Naive B cell (primary cell): Measurements from ENCODE around the gene KLF13. TPM values are rescaled to one million over a fixed set of nuclear protein-coding genes. Genes with fewer than 3 reads are reported as not detected.
"Not testable (repeated sequence)": the region's sequence is repeated elsewhere in the genome, so short reads cannot be mapped to it uniquely, and the experiment has no call there.

ENCODE experiments used
- ATAC-seq, 2 donors: fragments of 150-1000 bp; cut with Tn5 transposase; 2 replicates each; pipeline ENCODE4 v1.10.0; 2021; ENCODE audit warnings: low read depth in 2 of 2, mild to moderate bottlenecking in 2 of 2, moderate library complexity in 2 of 2
- DNase-seq: peaks from one replicate; pipeline ENCODE4 v3.0.0; 2022
- H3K27ac Mint-ChIP-seq, 6 donors: one replicate each; pipeline ENCODE4 v1.8.0; 2020 to 2022; ENCODE audit warnings: mild to moderate bottlenecking in 6 of 6, mixed read lengths in 6 of 6, moderate library complexity in 5 of 6, inconsistent platforms in 2 of 6
- H3K27me3 Mint-ChIP-seq, 3 donors: one replicate each; pipeline ENCODE4 v1.8.0; 2021 to 2022; ENCODE audit warnings: mixed read lengths in 3 of 3, mild to moderate bottlenecking in 1 of 3
- H3K36me3 Mint-ChIP-seq, 2 donors: one replicate each; pipeline ENCODE4 v1.8.0; 2020 to 2022; ENCODE audit warnings: mixed read lengths in 2 of 2, inconsistent platforms in 1 of 2, mild to moderate bottlenecking in 1 of 2
- H3K4me1 Mint-ChIP-seq, 3 donors: one replicate each; pipeline ENCODE4 v1.8.0; 2020 to 2022; ENCODE audit warnings: mixed read lengths in 3 of 3, inconsistent platforms in 1 of 3, mild to moderate bottlenecking in 1 of 3, moderate library complexity in 1 of 3
- H3K4me3 Mint-ChIP-seq, 8 donors: one replicate each; pipeline ENCODE4 v1.8.0; 2020 to 2022; ENCODE audit warnings: mild to moderate bottlenecking in 8 of 8, mixed read lengths in 8 of 8, moderate library complexity in 8 of 8, inconsistent platforms in 2 of 8
- H3K9me3 Mint-ChIP-seq, 7 donors: one replicate each; pipeline ENCODE4 v1.8.0; 2020 to 2022; ENCODE audit warnings: mixed read lengths in 7 of 7, mild to moderate bottlenecking in 5 of 7, inconsistent platforms in 2 of 7, moderate library complexity in 1 of 7
- polyA plus RNA-seq, 6 donors: library from polyadenylated mRNA; unstranded; fragments of 300-500 nt; fragmentation: Illumina TruSeq; gene quantifications; one replicate each; pipeline ENCODE4 v1.2.3, GENCODE V29; 2021; ENCODE audit warnings: low read depth in 6 of 6

Gene KLF13
- polyA plus RNA-seq, 6 donors from 2014 or later, result 16.6 to 58.8 (median 40.0) TPM

DNA sequence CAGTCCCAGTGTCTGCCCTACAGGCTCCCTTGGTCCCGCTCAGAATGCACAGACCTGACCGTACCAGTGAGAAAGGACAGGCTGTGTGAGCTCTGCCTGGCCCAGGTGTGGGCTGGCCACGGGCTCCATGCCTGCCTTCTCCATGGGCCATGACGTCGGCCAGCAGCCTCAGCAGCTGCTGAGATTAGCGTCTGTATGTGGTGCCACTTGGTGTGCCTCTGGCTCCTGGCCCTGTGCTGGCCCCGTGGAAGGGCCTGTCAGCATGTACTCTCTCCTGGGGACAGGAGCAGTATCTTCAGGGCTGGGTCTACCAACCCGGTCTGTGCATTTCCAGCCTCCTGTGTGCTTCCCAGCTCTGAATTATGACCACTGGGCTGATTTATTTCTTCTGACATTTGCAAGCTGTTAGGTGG, 25.7 kb downstream of the KLF13 start:
- DNase-seq, result no peak
- no peaks in the 10 kb centered on the region for H3K27me3 Mint-ChIP-seq
- H3K27ac Mint-ChIP-seq, result peak overlapping the region; percentile 98 to 99 (median 99)
- H3K4me1 Mint-ChIP-seq, result peaks cover 76 to 99% (median 92%) of the 10 kb centered on the region in 3 donors
- ATAC-seq, result no peak
- H3K4me3 Mint-ChIP-seq, result peak overlapping the region; percentile 66 to 94 (median 87)
- H3K36me3 Mint-ChIP-seq, result peaks cover 0 to 8% of the 10 kb centered on the region in 2 donors
- H3K9me3 Mint-ChIP-seq, result no peaks in the 10 kb centered on the region

GRCh38 chr15:31352911-31353811, 26.5 kb downstream of the KLF13 start:
- H3K4me3 Mint-ChIP-seq, result peak overlapping the region; percentile 77 to 94 (median 88)
- H3K27me3 Mint-ChIP-seq, result no peaks in the 10 kb centered on the region
- H3K4me1 Mint-ChIP-seq, result peaks cover 76 to 99% (median 92%) of the 10 kb centered on the region in 3 donors
- H3K36me3 Mint-ChIP-seq, result peaks cover 0 to 8% of the 10 kb centered on the region in 2 donors
- H3K9me3 Mint-ChIP-seq, result no peaks in the 10 kb centered on the region
- DNase-seq, result peak; percentile 83
- peak; percentile 75 to 77 for ATAC-seq
- peak overlapping the region; percentile 98 to 99 (median 99) for H3K27ac Mint-ChIP-seq

DNA sequence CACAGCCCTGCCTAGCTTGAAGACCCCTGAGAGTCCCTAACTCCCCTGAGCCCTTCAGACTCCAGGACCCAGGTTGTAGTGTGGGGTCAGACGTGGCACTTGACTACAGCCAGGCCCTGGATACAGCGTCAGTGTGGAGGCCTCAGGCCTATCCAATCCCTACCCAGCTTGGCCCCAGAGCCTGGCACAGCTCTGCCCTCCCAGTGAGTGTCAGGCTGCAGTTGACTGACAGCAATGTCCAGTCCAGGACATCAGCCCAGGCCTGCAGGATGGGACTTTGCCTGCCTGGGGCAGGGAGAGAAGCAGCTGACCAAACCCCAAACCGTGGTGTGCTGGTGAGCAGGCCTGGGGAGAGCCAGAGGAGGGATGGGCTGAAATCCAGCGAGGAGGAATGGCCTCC, 27.3 kb downstream of the KLF13 start:
- no peaks in the 10 kb centered on the region for H3K9me3 Mint-ChIP-seq
- ATAC-seq (no peak), DNase-seq (no peak)
- peaks cover 0 to 8% of the 10 kb centered on the region in 2 donors for H3K36me3 Mint-ChIP-seq
- H3K27me3 Mint-ChIP-seq, result no peaks in the 10 kb centered on the region
- H3K4me1 Mint-ChIP-seq, result peaks cover 83 to 100% (median 96%) of the 10 kb centered on the region in 3 donors
- peak overlapping the region; percentile 98 to 99 (median 99) for H3K27ac Mint-ChIP-seq
- H3K4me3 Mint-ChIP-seq, result peak overlapping the region; percentile 77 to 94 (median 88)

DNA sequence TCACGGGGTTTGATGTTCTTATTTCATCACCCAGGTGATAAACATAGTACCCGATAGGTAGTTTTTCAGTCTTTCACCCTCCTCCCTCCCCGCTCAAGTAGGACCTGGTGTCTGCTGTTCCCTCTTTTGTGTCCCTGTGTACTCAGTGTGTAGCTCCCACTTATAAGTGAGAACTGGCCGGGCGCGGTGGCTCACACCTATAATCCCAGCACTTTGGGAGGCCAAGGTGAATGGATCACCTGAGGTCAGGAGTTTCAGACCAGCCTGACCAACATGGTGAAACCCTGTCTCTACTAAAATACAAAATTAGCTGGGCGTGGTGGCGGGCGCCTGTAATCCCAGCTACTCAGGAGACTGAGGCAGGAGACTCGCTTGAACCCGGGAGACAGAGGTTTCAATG, 29.5 kb downstream of the KLF13 start:
- Mint-ChIP-seq H3K27ac (peak overlapping the region; percentile 89 to 100 (median 98)), H3K4me1 (peaks cover 74 to 97% (median 89%) of the 10 kb centered on the region in 3 donors), H3K4me3 (peak overlapping the region in 7 of 8 donors; percentile 57 to 89 (median 84))
- not testable (repeated sequence) for H3K9me3 Mint-ChIP-seq, H3K36me3 Mint-ChIP-seq, H3K27me3 Mint-ChIP-seq, ATAC-seq, DNase-seq

DNA sequence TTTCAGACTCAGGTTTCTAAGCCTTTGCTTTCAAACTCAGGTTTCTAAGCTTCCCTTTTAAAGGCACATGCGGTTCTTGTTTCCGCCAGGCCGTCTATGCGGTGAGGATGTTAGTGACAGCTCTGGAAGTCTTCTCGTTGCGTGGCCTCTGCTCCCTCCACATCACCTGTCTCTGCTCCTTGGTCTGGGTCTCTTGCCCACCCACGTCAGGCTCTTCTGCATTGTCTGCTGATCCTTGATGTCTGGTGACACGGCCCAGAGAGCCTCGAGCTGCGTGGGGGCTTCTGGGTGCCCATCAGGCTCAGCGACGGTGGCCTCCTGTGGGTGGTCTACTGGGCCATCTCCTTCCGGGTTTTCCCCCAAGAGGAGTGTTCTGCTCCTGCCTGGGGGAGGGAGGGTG, 30.5 kb downstream of the KLF13 start:
- peak overlapping the region; percentile 96 to 100 (median 98) for H3K27ac Mint-ChIP-seq
- DNase-seq (peak; percentile 78), ATAC-seq (peak; percentile 23 to 28)
- peak overlapping the region; percentile 74 to 99 (median 85) for H3K4me3 Mint-ChIP-seq
- H3K9me3 Mint-ChIP-seq, result no peaks in the 10 kb centered on the region
- H3K27me3 Mint-ChIP-seq, result no peaks in the 10 kb centered on the region
- H3K36me3 Mint-ChIP-seq, result peaks cover 0 to 8% of the 10 kb centered on the region in 2 donors
- H3K4me1 Mint-ChIP-seq, result peaks cover 76 to 97% (median 89%) of the 10 kb centered on the region in 3 donors

DNA sequence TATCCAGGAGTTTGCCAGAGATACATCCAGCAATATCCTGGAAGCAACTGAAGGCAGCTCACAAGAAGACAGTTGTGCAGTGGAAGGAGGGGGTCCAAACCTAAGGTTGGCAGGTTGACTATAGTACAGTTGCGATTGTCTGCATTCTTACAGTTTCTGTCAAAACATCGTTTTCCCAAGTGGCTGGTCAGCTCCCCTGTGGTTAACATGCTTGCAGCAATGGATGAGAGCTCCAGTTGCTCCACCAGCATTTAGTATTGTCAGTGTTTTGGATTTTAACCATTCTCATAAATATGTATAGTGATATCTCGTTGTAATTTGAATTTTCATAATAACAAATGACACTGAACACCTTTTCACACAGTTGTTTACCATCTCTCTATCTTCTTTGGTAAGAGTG, 31.5 kb downstream of the KLF13 start:
- Mint-ChIP-seq H3K27ac (peak overlapping the region; percentile 92 to 100 (median 98)), H3K36me3 (peaks cover 0 to 8% of the 10 kb centered on the region in 2 donors), H3K9me3 (no peaks in the 10 kb centered on the region), H3K4me3 (peak overlapping the region; percentile 74 to 99 (median 84)), H3K27me3 (no peaks in the 10 kb centered on the region), H3K4me1 (peaks cover 76 to 97% (median 89%) of the 10 kb centered on the region in 3 donors)
- DNase-seq (no peak), ATAC-seq (no peak)

GRCh38 chr15:31358957-31359701, 32.5 kb downstream of the KLF13 start:
- no peaks in the 10 kb centered on the region for H3K27me3 Mint-ChIP-seq
- DNase-seq (no peak), ATAC-seq (no peak)
- peak overlapping the region; percentile 78 to 100 (median 97) for H3K27ac Mint-ChIP-seq
- no peaks in the 10 kb centered on the region for H3K9me3 Mint-ChIP-seq
- peaks cover 81 to 97% (median 89%) of the 10 kb centered on the region in 3 donors for H3K4me1 Mint-ChIP-seq
- H3K36me3 Mint-ChIP-seq, result peaks cover 0 to 8% of the 10 kb centered on the region in 2 donors
- H3K4me3 Mint-ChIP-seq, result peak overlapping the region; percentile 48 to 99 (median 82)

GRCh38 chr15:31359702-31360111, 33.1 kb downstream of the KLF13 start:
- no peaks in the 10 kb centered on the region for H3K9me3 Mint-ChIP-seq
- no peaks in the 10 kb centered on the region for H3K27me3 Mint-ChIP-seq
- ATAC-seq, result no peak
- peak overlapping the region; percentile 48 to 99 (median 64) for H3K4me3 Mint-ChIP-seq
- H3K27ac Mint-ChIP-seq, result peak overlapping the region; percentile 78 to 100 (median 97)
- no peak for DNase-seq
- H3K4me1 Mint-ChIP-seq, result peaks cover 84 to 97% (median 93%) of the 10 kb centered on the region in 3 donors
- H3K36me3 Mint-ChIP-seq, result peaks cover 0 to 8% of the 10 kb centered on the region in 2 donors

GRCh38 chr15:31360158-31360561, 33.5 kb downstream of the KLF13 start:
- no peak for DNase-seq
- no peak for ATAC-seq

DNA sequence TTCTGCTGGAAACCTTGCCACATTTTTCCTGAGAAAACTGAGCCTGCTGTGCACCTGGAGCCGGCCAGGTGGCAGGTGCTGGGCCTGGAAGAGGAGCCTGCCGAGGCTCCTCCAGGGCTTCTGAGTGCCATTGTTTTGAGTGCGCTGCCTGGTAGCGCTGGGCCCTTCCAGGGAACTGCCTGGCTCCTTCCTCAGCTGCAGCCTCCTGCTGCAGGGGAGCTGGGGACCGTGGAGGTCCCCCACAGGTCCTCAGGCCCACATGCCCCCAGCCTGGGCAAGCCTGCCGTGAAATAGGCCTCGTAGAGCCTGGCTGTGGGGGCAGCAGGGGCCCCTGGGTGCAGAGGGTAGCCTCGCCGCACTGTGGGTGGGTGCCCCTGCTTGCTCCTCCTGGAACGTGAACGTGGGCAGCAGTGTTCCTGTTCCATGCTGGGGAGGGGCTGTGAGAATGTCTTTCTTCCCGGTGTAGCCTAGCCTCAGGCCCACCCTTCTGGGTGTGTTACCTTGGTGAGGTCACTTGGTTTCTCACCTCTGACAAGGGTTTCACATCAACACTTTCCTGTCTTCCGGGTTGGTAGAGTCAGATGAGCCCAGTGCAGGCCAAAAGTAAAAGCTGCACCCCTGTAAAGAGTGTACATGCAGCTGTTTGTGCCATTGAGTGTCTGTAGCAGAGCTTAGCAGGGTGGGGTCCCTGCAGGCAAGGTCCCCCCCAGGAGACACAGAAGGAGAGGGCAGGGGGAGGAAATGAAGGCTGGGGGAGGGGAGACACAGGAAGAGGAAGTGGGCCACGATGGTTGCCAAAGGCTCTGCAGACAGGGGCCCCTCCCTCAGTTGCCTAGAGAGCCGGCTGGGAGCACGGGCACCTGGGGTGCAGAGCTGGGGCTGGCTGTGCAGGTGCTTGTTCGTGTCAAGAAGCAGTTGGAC, 34.5 kb downstream of the KLF13 start:
- no peaks in the 10 kb centered on the region for H3K27me3 Mint-ChIP-seq
- H3K4me1 Mint-ChIP-seq, result peaks cover 84 to 97% (median 92%) of the 10 kb centered on the region in 3 donors
- peak overlapping the region; percentile 53 to 99 (median 86) for H3K4me3 Mint-ChIP-seq
- H3K27ac Mint-ChIP-seq, result peak overlapping the region; percentile 95 to 100 (median 98)
- DNase-seq, result peak; percentile 96
- peaks cover 0 to 8% of the 10 kb centered on the region in 2 donors for H3K36me3 Mint-ChIP-seq
- peak; percentile 75 to 81 for ATAC-seq
- H3K9me3 Mint-ChIP-seq, result no peaks in the 10 kb centered on the region

More at GRCh38 chr15:31360158-31360561, 33.5 kb downstream of the KLF13 start:
- H3K27me3 Mint-ChIP-seq, result no peaks in the 10 kb centered on the region
- H3K27ac Mint-ChIP-seq, result peak overlapping the region; percentile 95 to 100 (median 98)
- H3K36me3 Mint-ChIP-seq, result peaks cover 0 to 8% of the 10 kb centered on the region in 2 donors
- H3K9me3 Mint-ChIP-seq, result no peaks in the 10 kb centered on the region
- H3K4me1 Mint-ChIP-seq, result peaks cover 83 to 97% (median 92%) of the 10 kb centered on the region in 3 donors
- peak overlapping the region in 7 of 8 donors; percentile 48 to 99 (median 60) for H3K4me3 Mint-ChIP-seq

DNA sequence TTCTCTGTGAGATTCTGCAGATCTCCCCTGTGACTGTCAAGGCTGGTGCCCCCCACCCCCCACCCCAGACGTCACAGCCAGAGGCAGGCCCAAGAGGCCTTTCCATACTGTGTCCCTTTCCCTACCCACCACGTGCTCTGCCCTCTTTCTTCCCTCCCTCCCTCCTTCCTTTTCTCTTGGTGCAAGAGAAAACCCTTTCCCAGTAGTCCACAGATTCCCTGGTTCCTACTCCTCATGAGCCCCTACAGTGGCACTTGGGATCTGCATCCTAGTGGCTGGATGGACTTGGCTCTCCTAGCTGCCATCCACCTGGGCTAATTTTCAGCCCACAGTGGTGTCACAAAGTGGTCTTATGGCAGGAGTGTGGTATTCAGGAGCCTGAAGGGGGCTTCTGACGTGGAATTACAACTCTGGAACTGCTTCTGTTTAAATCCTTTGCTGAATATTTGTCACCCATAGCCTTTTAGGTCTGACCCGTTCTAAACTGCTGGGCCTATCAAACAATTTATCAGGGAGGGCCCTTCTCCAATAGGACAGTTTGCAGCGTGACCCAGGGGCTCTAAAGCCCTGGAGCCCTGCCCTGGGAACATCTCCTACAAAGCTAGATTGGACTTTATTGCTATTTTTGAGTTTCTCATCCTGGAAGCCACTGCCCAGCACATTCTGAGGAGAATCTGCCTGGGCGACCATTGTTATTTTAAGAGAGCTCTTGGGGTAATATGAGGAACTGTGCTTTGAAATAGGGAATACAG, 35.3 kb downstream of the KLF13 start:
- H3K4me3 Mint-ChIP-seq, result peak overlapping the region; percentile 53 to 99 (median 86)
- DNase-seq (no peak), ATAC-seq (no peak)
- H3K9me3 Mint-ChIP-seq, result no peaks in the 10 kb centered on the region
- H3K4me1 Mint-ChIP-seq, result peaks cover 85 to 97% (median 92%) of the 10 kb centered on the region in 3 donors
- H3K36me3 Mint-ChIP-seq, result peaks cover 0 to 3% of the 10 kb centered on the region in 2 donors
- no peaks in the 10 kb centered on the region for H3K27me3 Mint-ChIP-seq
- H3K27ac Mint-ChIP-seq, result peak overlapping the region; percentile 95 to 100 (median 98)

DNA sequence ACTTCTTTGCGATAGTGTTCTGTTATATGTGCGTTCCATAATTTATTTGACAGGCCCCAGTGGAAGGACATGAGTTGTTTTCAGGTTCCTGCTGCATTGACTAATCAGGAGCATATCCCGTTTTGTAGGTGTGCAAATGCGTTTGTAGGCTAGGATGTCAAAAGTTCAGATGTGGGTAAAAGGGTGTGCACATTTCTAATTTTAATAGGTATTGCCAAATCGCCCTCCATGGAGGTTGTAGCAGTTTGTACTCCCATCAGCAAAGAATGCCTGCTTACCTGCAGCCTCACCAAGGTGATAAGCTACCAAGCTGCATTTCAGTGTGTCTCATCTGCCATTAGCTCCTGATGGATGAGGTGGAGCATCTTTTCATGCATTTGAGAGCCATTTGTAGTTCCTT, 36.3 kb downstream of the KLF13 start:
- Mint-ChIP-seq H3K27me3 (no peaks in the 10 kb centered on the region), H3K4me1 (peaks cover 86 to 97% (median 92%) of the 10 kb centered on the region in 3 donors), H3K9me3 (no peaks in the 10 kb centered on the region), H3K4me3 (peak overlapping the region; percentile 35 to 99 (median 61)), H3K36me3 (no peaks in the 10 kb centered on the region), H3K27ac (peak overlapping the region; percentile 96 to 100 (median 98))
- DNase-seq, result no peak
- ATAC-seq, result no peak
